D721Med (cell line): ENCODE measurements around the gene DHX9.

Source experiments
- DNase-seq: peaks from one replicate; pipeline ENCODE4 v3.0.0; 2011; ENCODE audit warnings: low spot score; ENCODE audit not compliant: insufficient read length
- FAIRE-seq: peaks from 2 replicates; lab custom pipeline; 2011; peaks lifted over from hg19 to GRCh38; lab: Jason Lieb, UNC
- CTCF ChIP-seq: IDR thresholded peaks from 2 replicates; pipeline ENCODE4 v1.5.1; 2012; ENCODE audit warnings: mild to moderate bottlenecking, control low read depth; ENCODE audit not compliant: insufficient read depth; ENCODE audit errors: missing control alignments

Gene DHX9

GRCh38 chr1:182841368-182841988 lies 2.3 kb downstream of the DHX9 start:
- no peak for DNase-seq
- no peak for TF ChIP-seq CTCF
- FAIRE-seq = no peak

GRCh38 chr1:182842265-182842664 lies 3.1 kb downstream of the DHX9 start:
- TF ChIP-seq CTCF = no peak
- no peak for FAIRE-seq

GRCh38 chr1:182845379-182845778 lies 6.2 kb downstream of the DHX9 start:
- FAIRE-seq = no peak
- no peak for TF ChIP-seq CTCF
- no peak for DNase-seq

More at GRCh38 chr1:182842265-182842664, 3.1 kb downstream of the DHX9 start:
- no peak for DNase-seq

GRCh38 chr1:182845894-182846293 lies 6.7 kb downstream of the DHX9 start:
- FAIRE-seq (no peak), DNase-seq (no peak)
- no peak for TF ChIP-seq CTCF

- TF ChIP-seq CTCF = no peak
- no peak for DNase-seq
- peak; percentile 64 for FAIRE-seq
Observed at GRCh38 chr1:182847105-182847504, 8.0 kb downstream of the DHX9 start.

GRCh38 chr1:182848736-182849135 lies 9.6 kb downstream of the DHX9 start:
- no peak for TF ChIP-seq CTCF
- FAIRE-seq = peak; percentile 72
- no peak for DNase-seq

GRCh38 chr1:182850319-182850718 lies 11.2 kb downstream of the DHX9 start:
- FAIRE-seq (no peak), DNase-seq (no peak)
- TF ChIP-seq CTCF = no peak
